ENCODE measurements around the gene AARS2.

AARS2 gene

GRCh38 chr6:44264154-44265006 lies 48.8 kb downstream of the AARS2 start:
- H3K4me3 ChIP-seq (replicated peaks; ENCODE audit: insufficient read depth, low read length), result peak overlapping the region; percentile 71
- peak in 1 of 2 experiments; percentile 94 for DNase-seq (ENCODE audit: low read depth in 1 of 2, low spot score in 1 of 2)
- H3K27ac ChIP-seq (replicated peaks), result peak overlapping the region; percentile 72
- TF ChIP-seq POLR2AphosphoS5 (IDR thresholded peaks at IDR 0.05; ENCODE audit: low read depth) (peak; percentile 34; the same call in 1 of the 2 replicates), REST (IDR thresholded peaks at IDR 0.05; ENCODE audit: insufficient replicate concordance, low read depth) (no peak), SPI1 (IDR thresholded peaks at IDR 0.05; ENCODE audit: borderline replicate concordance, low read depth) (peak; percentile 100)
- H3K27me3 ChIP-seq (ENCODE audit: insufficient read depth, poor library complexity, severe bottlenecking), result no peaks in the 10 kb centered on the region

- Histone ChIP-seq H3K27me3 (ENCODE audit: insufficient read depth, poor library complexity, severe bottlenecking) (no peaks in the 10 kb centered on the region), H3K27ac (replicated peaks) (peak overlapping the region; percentile 72), H3K4me3 (replicated peaks; ENCODE audit: insufficient read depth, low read length) (peak overlapping the region; percentile 71)
- TF ChIP-seq POLR2AphosphoS5 (IDR thresholded peaks at IDR 0.05; ENCODE audit: low read depth) (no peak), SPI1 (IDR thresholded peaks at IDR 0.05; ENCODE audit: borderline replicate concordance, low read depth) (peak; percentile 72)
- DNase-seq (ENCODE audit: low read depth in 1 of 2, low spot score in 1 of 2), result peak in 1 of 2 experiments; percentile 60
These were observed 49.6 kb downstream of the AARS2 start for GRCh38 chr6:44263354-44264100.

GRCh38 chr6:44262467-44263353 lies 50.4 kb downstream of the AARS2 start:
- peak overlapping the region; percentile 72 for H3K27ac ChIP-seq (replicated peaks)
- peak overlapping the region; percentile 71 for H3K4me3 ChIP-seq (replicated peaks; ENCODE audit: insufficient read depth, low read length)
- H3K27me3 ChIP-seq (ENCODE audit: insufficient read depth, poor library complexity, severe bottlenecking), result no peaks in the 10 kb centered on the region
- no peak for DNase-seq (ENCODE audit: low read depth in 1 of 2, low spot score in 1 of 2)
- no peak for TF ChIP-seq GABPA (IDR thresholded peaks at IDR 0.05; ENCODE audit: low read depth)
- no peak for TF ChIP-seq REST (IDR thresholded peaks at IDR 0.05; ENCODE audit: insufficient replicate concordance, low read depth)

- Histone ChIP-seq H3K4me3 (replicated peaks; ENCODE audit: insufficient read depth, low read length) (no peak overlapping the region), H3K27ac (replicated peaks) (no peak overlapping the region)
- TF ChIP-seq CTCF (IDR thresholded peaks at IDR 0.05; ENCODE audit: insufficient read depth, low read length) (no peak), REST (IDR thresholded peaks at IDR 0.05; ENCODE audit: insufficient replicate concordance, low read depth) (no peak), POLR2AphosphoS5 (IDR thresholded peaks at IDR 0.05; ENCODE audit: low read depth) (no peak), SPI1 (IDR thresholded peaks at IDR 0.05; ENCODE audit: borderline replicate concordance, low read depth) (no peak), GABPA (IDR thresholded peaks at IDR 0.05; ENCODE audit: low read depth) (no peak)
These were observed 51.6 kb downstream of the AARS2 start for GRCh38 chr6:44261581-44261980.

More at GRCh38 chr6:44261581-44261980, 51.6 kb downstream of the AARS2 start:
- no peaks in the 10 kb centered on the region for H3K27me3 ChIP-seq (ENCODE audit: insufficient read depth, poor library complexity, severe bottlenecking)
- DNase-seq (ENCODE audit: low read depth in 1 of 2, low spot score in 1 of 2), result no peak

Measured in HL-60 (cell line).